Cardiac fibroblast (primary cell): ENCODE measurements around the gene LAP3.
A peak's percentile ranks its signal among the peaks of the same experiment; 100 is the strongest.

Source experiments
- DNase-seq, 2 donors: peaks; one replicate each; pipeline versions ENCODE4 v3.0.0 to v3.0.0-alpha.2; 2010; ENCODE audit warnings: low read depth in 2 of 2
- H3K4me3 ChIP-seq, 2 donors: replicated peaks in 1 of 2; 1 replicate in 1 of 2; 2 replicates in 1 of 2; pipeline ENCODE4 v1.5.1; 2011; ENCODE audit warnings: low read depth in 2 of 2, low read length in 2 of 2, mild to moderate bottlenecking in 2 of 2, moderate library complexity in 1 of 2
- TF ChIP-seq, protein P1 (sequence below): IDR thresholded peaks from one replicate; pipeline ENCODE4 v1.5.1; 2011; ENCODE audit warnings: low read depth, mild to moderate bottlenecking, low read length, inconsistent platforms

The LAP3 gene

DNA sequence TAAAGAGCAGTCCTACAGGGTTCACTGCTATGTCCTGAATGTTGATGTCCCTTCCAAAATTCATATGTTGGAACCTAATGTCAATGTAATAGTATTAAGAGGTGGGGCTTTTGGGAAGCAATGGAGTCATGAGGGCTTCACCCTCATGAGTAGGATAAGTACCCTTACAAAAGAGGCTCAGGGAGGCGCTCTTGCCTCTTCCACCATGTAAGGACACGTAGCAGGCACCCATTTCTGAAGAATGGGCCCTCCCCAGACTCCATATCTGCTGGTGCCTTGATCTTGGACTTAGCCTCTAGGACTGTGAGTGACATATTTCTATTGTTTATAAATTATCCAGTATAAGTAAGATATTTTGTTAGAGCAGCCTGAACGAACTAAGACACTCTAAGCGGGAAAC is 53.2 kb downstream of the LAP3 start:
- DNase-seq, result no peak
- TF ChIP-seq, protein P1, sequence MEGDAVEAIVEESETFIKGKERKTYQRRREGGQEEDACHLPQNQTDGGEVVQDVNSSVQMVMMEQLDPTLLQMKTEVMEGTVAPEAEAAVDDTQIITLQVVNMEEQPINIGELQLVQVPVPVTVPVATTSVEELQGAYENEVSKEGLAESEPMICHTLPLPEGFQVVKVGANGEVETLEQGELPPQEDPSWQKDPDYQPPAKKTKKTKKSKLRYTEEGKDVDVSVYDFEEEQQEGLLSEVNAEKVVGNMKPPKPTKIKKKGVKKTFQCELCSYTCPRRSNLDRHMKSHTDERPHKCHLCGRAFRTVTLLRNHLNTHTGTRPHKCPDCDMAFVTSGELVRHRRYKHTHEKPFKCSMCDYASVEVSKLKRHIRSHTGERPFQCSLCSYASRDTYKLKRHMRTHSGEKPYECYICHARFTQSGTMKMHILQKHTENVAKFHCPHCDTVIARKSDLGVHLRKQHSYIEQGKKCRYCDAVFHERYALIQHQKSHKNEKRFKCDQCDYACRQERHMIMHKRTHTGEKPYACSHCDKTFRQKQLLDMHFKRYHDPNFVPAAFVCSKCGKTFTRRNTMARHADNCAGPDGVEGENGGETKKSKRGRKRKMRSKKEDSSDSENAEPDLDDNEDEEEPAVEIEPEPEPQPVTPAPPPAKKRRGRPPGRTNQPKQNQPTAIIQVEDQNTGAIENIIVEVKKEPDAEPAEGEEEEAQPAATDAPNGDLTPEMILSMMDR, result no peak

DNA sequence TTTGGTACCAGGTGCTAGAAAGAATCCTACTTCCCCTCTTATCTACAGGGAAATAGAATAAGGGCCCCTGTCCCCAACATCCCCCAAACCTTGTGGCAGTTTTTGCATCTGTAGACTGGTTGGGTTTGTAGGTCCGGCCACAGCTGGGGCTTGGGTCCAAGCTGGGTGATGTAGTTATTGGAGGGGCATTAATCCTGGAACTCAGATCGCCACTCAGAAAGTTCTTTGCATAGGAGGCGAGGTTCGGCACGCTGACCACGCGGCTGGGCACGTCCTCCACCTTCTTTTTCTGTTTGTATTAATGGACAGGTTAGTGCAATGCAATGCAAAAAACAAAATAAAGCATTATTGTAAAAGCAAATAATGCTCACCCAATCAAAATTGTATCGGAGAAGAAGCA is 56.6 kb downstream of the LAP3 start:
- TF ChIP-seq, protein P1, result no peak
- no peak for DNase-seq
- H3K4me3 ChIP-seq, result no peak overlapping the region

More for the DNA sequence above, 53.2 kb downstream of the LAP3 start:
- H3K4me3 ChIP-seq, result no peak overlapping the region

DNA sequence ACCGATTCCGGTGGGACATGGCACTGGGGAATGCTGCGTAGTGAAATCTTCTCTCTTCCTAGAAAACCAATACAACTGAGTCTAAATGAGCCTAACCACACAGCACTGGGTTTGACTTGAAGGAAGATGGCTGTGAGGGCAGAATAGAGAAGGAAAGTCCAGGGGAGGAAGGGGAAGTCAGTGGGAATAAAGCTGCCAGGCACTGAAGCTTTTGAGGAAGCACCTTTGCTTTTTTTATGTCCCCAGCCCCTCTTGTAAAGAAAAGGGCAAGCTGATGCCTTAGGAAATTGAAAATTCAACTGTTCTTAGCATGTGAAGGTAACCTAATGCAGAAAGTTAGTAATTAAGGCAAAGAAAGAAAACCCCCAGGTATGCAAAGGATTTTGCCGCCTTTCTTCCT is 58.1 kb downstream of the LAP3 start:
- TF ChIP-seq, protein P1, result no peak
- DNase-seq, result no peak
- no peak overlapping the region for H3K4me3 ChIP-seq

DNA sequence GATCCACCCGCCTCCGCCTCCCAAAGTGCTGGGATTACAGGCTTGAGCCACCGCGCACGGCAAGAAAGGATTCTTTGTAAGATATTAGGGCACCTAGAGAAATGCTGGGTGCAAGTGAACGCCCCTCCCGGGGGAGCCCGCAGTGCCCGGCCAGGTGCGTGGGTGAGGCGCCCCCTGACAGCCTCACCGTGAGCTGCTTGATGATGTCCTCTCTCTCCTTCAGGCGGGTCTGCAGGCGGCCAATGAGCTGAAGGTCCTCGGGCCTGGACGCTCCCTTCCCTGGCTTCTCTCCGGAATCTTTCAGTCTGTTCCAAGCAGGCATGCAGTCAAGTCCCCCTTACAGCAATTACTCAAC is 59.3 kb downstream of the LAP3 start:
- TF ChIP-seq, protein P1, result no peak
- no peak overlapping the region for H3K4me3 ChIP-seq
- no peak for DNase-seq

DNA sequence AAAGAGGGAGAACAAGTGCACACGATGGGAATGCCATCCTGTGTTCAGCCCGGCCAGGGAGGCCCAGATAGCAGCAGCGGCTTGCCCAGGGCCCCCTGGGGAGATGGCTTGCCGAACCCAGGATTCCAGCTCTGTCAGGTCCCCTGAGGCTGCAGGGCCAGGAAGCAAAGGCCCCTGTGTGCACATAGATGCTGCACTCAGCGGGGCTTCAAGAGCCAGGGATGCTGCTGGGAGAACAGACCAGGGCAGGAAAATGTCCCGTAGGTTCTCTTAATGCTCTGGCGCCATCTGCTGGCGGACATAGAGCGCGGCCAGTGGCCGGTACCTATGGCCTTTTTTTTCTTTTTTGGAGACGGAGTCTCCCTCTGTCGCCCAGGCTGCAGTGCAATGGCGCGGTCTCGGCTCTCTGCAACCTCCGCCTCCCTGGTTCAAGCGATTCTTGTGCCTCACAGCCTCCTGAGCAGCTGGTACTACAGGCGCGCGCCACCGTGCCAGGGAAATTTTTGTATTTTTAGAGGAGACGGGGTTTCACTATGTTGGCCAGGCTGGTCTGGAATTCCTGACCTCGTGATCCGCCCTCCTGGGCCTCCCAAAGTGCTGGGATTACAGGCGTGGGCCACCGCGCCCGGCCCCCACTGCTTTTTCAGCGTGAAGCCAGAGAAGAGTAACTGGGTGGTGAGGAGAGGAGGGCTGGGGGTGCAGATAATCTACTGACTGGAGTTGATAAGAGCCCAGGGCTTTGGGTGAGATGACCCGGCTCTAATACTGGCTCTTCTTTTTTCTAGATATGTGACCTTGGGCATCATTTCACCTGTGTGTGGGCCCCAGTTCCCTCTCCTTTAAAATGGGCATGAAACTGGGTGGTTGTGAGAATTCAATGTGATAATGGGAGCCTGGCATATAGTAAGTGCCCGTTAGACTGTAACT is 60.0 kb downstream of the LAP3 start:
- peak; percentile 78 to 79 for DNase-seq
- TF ChIP-seq, protein P1, result peak; percentile 90
- H3K4me3 ChIP-seq, result no peak overlapping the region

DNA sequence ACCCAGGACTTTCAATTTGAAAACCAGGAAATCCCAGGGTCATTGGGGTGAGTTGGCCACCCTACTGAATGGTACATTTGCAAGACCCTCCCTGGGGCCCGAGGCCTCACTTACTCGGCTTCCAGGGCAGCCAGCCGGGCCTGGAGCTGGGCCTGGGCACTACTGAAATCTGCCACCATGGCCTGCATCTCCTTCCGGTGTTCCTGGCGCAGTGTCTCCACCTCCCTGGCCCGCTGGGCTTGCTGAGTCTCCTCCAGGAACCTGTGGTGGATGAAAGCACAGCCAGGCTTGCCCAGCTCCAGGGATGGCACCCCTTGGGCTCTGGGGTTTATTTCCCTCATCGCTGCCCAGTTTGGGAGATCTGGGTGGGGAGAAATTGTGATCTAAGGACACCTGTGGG is 62.1 kb downstream of the LAP3 start:
- TF ChIP-seq, protein P1, result no peak
- no peak for DNase-seq
- H3K4me3 ChIP-seq, result no peak overlapping the region
